AG04449 (cell line): Measurements from ENCODE around the gene CARD19.

Experiments used
- CTCF ChIA-PET: fragments of 350-600 bp; formaldehyde crosslinking; extraction: SDS; loops from one replicate; lab custom pipeline; 2021; ENCODE audit warnings: antibody characterized with exemption; lab: Yijun Ruan, JAX
- POLR2A ChIA-PET: fragments of 400-600, 350-600 bp; formaldehyde crosslinking; extraction: SDS; loops from one replicate; lab custom pipeline; 2020; ENCODE audit warnings: antibody characterized with exemption, inconsistent platforms; lab: Yijun Ruan, JAX
- DNase-seq: peaks from one replicate; pipeline ENCODE4 v3.0.0-alpha.2; 2010; ENCODE audit warnings: low read depth, low spot score
- H3K4me3 ChIP-seq: 2 replicates; pipeline ENCODE4 v1.5.1; 2011; ENCODE audit warnings: low read depth, mild to moderate bottlenecking, control low read depth, low read length
- TF ChIP-seq, protein P1 (sequence below): IDR thresholded peaks from one replicate; pipeline ENCODE4 v1.5.1; 2011; ENCODE audit warnings: mild to moderate bottlenecking, moderate library complexity, low read length, control low read depth, inconsistent platforms; ENCODE audit not compliant: insufficient read depth; ENCODE audit errors: missing control alignments

CARD19 gene

DNA sequence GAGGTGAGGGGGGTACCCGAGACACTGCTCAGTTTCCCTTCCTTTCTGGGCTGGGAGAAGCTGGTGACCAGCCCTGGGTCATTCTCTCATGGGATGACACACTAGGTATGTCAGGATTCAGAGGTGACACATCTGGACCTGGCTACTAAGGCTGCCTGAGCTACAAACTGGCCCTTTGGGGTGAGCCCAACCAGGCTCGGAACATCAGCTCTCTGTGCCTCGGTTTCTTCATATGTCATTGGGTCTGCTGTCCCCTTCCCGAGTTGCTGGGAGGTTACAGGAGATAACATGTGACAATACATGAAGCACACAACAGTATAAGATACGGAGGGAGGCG lies 11.8 kb downstream of the CARD19 start:
- no peak for DNase-seq
- TF ChIP-seq, protein P1, sequence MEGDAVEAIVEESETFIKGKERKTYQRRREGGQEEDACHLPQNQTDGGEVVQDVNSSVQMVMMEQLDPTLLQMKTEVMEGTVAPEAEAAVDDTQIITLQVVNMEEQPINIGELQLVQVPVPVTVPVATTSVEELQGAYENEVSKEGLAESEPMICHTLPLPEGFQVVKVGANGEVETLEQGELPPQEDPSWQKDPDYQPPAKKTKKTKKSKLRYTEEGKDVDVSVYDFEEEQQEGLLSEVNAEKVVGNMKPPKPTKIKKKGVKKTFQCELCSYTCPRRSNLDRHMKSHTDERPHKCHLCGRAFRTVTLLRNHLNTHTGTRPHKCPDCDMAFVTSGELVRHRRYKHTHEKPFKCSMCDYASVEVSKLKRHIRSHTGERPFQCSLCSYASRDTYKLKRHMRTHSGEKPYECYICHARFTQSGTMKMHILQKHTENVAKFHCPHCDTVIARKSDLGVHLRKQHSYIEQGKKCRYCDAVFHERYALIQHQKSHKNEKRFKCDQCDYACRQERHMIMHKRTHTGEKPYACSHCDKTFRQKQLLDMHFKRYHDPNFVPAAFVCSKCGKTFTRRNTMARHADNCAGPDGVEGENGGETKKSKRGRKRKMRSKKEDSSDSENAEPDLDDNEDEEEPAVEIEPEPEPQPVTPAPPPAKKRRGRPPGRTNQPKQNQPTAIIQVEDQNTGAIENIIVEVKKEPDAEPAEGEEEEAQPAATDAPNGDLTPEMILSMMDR = no peak
- POLR2A ChIA-PET = interaction anchor here (0.9 kb wide), 1 partner anchor 12 kb away, joined by 3 read pairs; the partner anchor contains the start of gene CARD19
- H3K4me3 ChIP-seq = no peak overlapping the region
- CTCF ChIA-PET = interaction anchor here (0.8 to 5.7 kb wide), 11 partner anchors 8 to 459 kb away, joined by 3 to 59 read pairs (median 5); partner anchors contain the start of gene CARD19

DNA sequence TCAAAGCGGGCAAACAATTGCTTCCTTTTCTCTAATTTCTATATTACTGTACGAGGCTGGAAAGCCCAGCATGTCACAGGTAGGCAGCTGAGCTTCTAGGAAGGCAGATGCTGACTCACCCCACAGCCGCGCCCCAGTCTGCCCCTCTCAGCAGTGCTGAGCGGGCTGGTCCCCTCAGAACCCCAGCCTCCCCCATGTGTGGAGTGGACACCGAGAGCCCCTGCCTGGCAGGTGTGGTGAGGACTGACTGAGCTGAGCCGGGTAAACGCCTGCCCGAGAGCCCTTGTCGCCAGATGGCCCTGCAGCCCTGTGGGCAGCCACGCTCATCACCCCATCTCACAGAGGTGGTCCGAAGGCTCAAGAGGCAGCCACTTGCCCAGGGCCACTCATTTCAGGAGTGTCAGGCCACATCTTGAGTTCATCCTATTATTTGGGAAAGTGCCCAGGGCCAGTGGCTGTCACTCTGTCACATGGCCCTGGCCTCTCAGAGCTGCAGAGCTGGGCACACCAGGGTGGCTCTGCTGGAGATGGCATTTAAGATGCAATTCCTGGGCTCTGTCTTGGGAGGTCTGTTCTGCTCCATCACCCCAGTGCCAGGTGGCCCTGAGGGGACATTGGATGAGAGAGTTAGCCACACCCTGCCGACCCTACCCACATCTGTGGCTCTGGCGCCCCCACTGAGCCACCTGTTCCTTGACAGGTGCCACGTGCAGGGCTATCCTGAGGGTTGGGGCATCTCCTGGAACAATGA lies 12.4 kb downstream of the CARD19 start:
- ChIA-PET CTCF (interaction anchor here (0.7 to 5.7 kb wide), 30 partner anchors 8 to 458 kb away, joined by 3 to 59 read pairs (median 5); partner anchors contain the start of genes CARD19, FAM120AOS and NINJ1), POLR2A (interaction anchor here (0.9 kb wide), 1 partner anchor 13 kb away, joined by 3 read pairs; the partner anchor contains the start of gene CARD19)
- TF ChIP-seq, protein P1 = no peak
- no peak overlapping the region for H3K4me3 ChIP-seq
- no peak for DNase-seq

DNA sequence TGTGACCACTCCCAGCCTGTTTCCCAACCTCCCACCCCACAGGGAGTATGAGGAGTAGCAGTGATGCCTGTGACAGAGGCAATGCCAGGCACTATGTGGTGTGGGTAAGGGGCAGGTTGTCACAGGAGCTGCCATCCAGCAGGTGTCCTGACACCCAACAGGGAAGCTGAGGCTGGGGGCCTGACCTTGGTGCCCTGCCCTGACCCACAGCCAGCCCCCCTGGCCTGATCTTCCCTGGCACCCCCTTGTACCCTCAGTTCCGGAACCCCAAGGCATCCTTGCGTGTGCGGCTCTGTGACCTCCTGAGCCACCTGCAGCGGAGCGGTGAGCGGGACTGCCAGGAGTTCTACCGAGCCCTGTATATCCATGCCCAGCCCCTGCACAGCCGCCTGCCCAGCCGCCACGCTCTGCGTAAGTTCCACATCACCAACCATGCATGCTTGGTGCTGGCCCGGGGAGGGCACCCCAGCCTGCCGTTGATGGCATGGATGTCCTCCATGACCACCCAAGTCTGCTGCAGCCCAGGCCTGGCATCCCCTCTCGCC lies 14.4 kb downstream of the CARD19 start:
- CTCF ChIA-PET = interaction anchor here (0.6 to 5.7 kb wide), 11 partner anchors 9 to 668 kb away, joined by 3 to 59 read pairs (median 7); partner anchors contain the start of gene CARD19
- TF ChIP-seq, protein P1 = no peak
- no peak for DNase-seq
- no peak overlapping the region for H3K4me3 ChIP-seq
- POLR2A ChIA-PET = no interaction called here

DNA sequence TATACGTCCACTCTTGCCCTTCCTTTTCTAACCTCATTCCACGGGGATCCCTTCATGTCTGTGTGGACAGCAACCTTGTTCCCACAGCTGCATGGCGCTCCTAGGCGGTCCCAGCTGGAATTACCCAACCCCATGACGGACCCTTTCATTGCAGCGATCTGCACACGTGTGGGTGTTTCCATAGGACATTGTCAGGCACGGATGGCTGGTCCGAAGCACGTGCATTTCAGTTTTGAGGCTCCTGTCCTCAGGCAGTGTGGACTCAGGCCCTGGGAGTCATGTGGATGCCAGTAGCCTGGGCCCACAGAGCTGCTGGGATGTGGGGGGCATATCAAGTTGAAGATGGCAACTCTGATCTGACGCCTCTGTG lies 15.0 kb downstream of the CARD19 start:
- H3K4me3 ChIP-seq = no peak overlapping the region
- DNase-seq = no peak
- TF ChIP-seq, protein P1 = no peak
- POLR2A ChIA-PET = no interaction called here
- CTCF ChIA-PET = interaction anchor here (1.1 to 3.1 kb wide), 2 partner anchors 13 to 20 kb away, joined by 3 to 43 read pairs; partner anchors contain the start of gene CARD19

DNA sequence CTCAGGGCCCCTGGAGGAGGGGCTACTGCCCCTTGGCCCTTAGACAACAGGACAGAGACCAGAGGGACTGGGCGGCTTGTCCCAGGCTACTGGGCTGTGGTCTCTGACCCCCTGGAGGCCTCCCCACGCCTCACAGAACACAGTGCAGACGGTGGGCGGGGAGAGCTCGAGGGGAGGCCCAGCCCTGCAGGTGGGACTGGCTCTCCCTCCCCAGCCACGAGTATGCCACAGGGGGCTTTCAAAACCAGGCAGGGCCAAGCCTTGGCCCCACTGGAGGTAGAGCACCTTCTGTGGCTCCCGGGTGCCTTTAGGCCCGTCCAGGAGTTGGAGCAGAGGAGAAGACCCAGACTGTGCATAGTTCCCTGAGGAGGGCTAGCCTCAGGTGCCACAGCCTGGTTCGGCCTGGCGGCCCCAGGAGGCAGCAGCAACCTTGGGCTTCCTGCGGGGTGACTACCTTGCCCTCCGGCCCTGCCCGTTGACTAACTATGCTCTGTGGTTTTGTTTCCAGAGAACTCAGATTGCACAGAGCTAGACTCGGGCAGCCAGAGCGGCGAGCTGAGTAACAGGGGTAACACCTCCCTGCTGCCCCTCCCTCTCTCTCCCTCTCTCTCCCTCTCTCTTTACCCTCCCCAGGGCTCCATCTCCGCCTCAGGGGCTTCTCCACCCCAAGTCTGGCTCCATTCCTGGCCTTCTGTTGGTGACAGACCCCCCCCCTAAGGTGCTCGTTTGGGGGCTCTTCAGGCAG lies 15.5 kb downstream of the CARD19 start:
- no peak overlapping the region for H3K4me3 ChIP-seq
- DNase-seq = no peak
- CTCF ChIA-PET = interaction anchor here (1.1 to 3.1 kb wide), 2 partner anchors 14 to 19 kb away, joined by 3 to 43 read pairs; partner anchors contain the start of gene CARD19
- POLR2A ChIA-PET = no interaction called here
- TF ChIP-seq, protein P1 = no peak
